ENCODE data around the gene ABI1. TPM values are rescaled to one million over a fixed set of nuclear protein-coding genes. Genes with fewer than 3 reads are reported as not detected.

The ABI1 gene
- total RNA-seq, 1 experiment from 2014 or later, result 44.4 TPM

- DNase-seq (ENCODE audit: low read depth, low spot score), result no peak
- in situ Hi-C loops (cut with HindIII; ENCODE audit: low pct_unique_long_range_greater_than_20kb, low sequenced_read_pairs), result no loop called here
These were observed 156.8 kb downstream of the ABI1 start for GRCh38 chr10:26703974-26704373.

DNA sequence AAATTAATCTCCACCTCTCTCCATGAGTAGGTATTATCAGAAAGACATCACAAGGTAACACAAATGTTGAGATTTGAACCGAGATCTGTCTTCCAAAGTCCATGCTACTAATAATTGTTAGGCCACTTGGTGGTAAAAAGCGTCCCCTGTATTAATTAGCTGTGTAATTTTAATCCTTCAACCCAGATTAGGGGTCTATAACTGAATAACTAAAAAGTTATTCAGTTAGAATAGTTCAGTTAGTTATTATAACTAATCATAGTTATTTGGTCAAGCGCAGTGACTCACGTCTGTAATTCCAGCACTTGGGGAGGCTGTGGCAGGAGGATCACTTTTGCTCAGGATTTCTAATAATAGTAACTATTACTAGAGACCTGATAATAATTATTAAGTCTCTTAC is 157.7 kb downstream of the ABI1 start:
- in situ Hi-C loops (cut with HindIII; ENCODE audit: low pct_unique_long_range_greater_than_20kb, low sequenced_read_pairs), result no loop called here
- DNase-seq (ENCODE audit: low read depth, low spot score), result no peak

GRCh38 chr10:26700884-26701630 is 159.7 kb downstream of the ABI1 start:
- in situ Hi-C loops (cut with HindIII; ENCODE audit: low pct_unique_long_range_greater_than_20kb, low sequenced_read_pairs), result no loop called here
- no peak for DNase-seq (ENCODE audit: low read depth, low spot score)

DNA sequence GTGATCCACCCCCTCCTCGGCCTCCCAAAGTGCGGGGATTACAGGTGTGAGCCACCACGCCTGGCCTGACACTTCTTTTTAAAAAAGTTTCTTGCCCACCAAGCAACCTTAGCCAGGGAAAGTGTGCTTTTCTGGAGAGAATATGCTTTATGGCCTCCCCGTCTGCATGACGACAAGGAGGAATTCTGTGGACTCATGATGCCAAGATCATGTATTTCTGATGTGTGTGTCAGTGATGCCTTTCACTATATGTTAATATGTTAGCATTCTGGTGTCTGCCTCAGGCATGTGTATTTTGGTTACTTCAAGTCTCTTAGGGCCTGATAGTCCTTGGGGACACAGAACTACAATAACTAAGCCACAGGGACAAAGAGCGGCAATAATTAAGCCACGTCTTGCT is 161.1 kb downstream of the ABI1 start:
- DNase-seq (ENCODE audit: low read depth, low spot score), result no peak
- in situ Hi-C loops (cut with HindIII; ENCODE audit: low pct_unique_long_range_greater_than_20kb, low sequenced_read_pairs), result no loop called here

GRCh38 chr10:26698909-26699308 is 161.8 kb downstream of the ABI1 start:
- DNase-seq (ENCODE audit: low read depth, low spot score), result no peak
- in situ Hi-C loops (cut with HindIII; ENCODE audit: low pct_unique_long_range_greater_than_20kb, low sequenced_read_pairs), result no loop called here

DNA sequence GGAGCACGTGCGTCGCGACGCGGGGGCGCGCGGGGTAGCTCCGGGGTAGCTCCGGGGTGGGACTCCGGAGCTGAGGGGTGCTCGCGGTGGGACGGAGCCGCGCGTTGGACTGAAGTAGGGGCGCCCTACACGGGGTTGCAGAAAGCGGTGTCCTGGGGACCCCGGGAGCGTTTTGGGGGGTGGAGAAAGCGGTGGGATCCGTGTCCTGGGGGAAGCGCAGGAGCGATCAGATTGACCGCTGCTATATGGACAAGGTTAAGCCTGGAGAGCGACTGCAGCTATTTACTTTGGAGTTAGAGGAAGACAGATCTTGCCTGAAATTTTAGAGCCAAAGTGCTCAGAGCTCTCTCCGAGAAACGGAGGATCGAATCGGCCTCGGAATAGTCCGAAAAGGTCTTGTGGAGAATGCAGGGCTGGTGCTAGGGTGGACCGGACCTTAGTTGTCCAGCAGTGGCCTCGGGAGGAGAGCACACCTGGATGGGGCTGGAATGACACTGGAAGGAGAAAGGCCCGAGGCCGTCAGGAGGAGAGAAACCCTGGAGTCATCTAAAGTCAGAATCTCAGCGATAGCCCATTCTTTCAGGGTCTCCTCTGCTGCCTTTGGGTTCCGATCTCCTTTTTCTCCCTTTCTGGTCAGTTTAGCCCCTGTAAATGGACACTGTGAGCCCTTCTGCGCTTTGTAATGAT is 162.7 kb downstream of the ABI1 start:
- in situ Hi-C loops (cut with HindIII; ENCODE audit: low pct_unique_long_range_greater_than_20kb, low sequenced_read_pairs), result no loop called here
- no peak for DNase-seq (ENCODE audit: low read depth, low spot score)

DNA sequence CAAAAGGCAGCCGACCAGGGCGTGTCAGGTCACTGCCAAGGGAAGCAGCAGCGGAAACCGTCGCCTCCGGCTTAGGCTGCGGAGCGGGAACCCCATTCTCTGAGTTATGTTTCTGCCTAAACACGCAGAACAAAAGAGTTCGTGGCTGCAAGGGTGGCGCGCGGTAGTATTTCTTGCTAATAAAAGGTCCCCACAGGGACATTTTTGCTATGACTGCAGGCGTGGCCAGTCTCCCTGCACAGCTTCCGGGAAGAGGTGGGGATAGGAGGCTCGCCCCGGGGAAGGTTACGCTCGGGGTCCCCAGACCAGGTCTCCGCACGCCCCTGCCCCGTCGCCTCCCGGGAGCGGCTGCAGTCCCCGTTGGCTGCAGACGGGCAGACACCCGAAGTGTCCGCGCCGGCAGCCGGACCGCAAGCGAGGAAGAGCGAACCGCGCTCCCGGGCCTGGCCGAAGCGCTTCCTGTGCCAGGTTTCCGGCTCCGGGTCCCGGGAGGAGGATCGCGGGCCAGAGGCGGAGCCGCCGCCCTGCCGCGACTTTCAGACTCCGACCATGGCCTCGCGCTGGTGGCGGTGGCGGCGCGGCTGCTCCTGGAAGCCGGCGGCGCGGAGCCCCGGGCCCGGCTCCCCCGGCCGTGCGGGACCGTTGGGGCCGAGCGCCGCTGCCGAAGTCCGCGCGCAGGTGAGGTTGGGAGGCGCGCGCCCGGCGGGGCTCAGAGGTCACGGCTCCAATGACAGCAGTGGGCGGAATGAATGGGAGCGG is 163.4 kb downstream of the ABI1 start, which contains the start of gene PDSS1:
TSS of gene PDSS1 (plus strand) at position 539 of the 759 bp plus-strand sequence. CDS start at position 550, 11 bp downstream.
- in situ Hi-C loops (cut with HindIII; ENCODE audit: low pct_unique_long_range_greater_than_20kb, low sequenced_read_pairs), result no loop called here
- DNase-seq (ENCODE audit: low read depth, low spot score), result peak; percentile 49

GRCh38 chr10:26696786-26697162 is 164.0 kb downstream of the ABI1 start:
- in situ Hi-C loops (cut with HindIII; ENCODE audit: low pct_unique_long_range_greater_than_20kb, low sequenced_read_pairs), result no loop called here
- DNase-seq (ENCODE audit: low read depth, low spot score), result peak; percentile 30

Small RNA genes within 50 kb of the gene (small RNA-seq; reads per million reads assigned to genes)
- gene RF00191 (0 reads per million in 2 experiments), gene RNU6-946P (0 reads per million in 2 experiments)

Other genes starting within 250 kb of the ABI1 start
- 16.9 and 17.2 TPM in 2 replicates for gene PDSS1, start 163.3 kb downstream of the ABI1 start, total RNA-seq (2014; rRNA removed; shearing (Covaris generic))
- 6.7 and 6.9 TPM in 2 replicates for gene ANKRD26, start 239.5 kb upstream of the ABI1 start, total RNA-seq (2014; rRNA removed; shearing (Covaris generic))

Data from SK-MEL-5 (cell line).